Chondrocyte (in vitro differentiated cells): ENCODE data around the gene FAM8A1. TPM values are rescaled to one million over a fixed set of nuclear protein-coding genes. Genes with fewer than 3 reads are reported as not detected.
"Not testable (repeated sequence)": the region's sequence is repeated elsewhere in the genome, so short reads cannot be mapped to it uniquely, and the experiment has no call there.

Experiments
- DNase-seq: peaks from one replicate; pipeline ENCODE4 v3.0.0; 2021; ENCODE audit warnings: mixed read lengths, low spot score
- H3K27ac Mint-ChIP-seq: one replicate; pipeline ENCODE4 v1.8.0; 2021; ENCODE audit warnings: mild to moderate bottlenecking, moderate library complexity, mixed read lengths; ENCODE audit not compliant: unreplicated experiment
- H3K27me3 Mint-ChIP-seq: 2 replicates; pipeline ENCODE4 v1.8.0; 2021; ENCODE audit warnings: low read depth, mixed read lengths
- H3K36me3 Mint-ChIP-seq: 2 replicates; pipeline ENCODE4 v1.8.0; 2021; ENCODE audit warnings: low read depth, mixed read lengths
- H3K4me1 Mint-ChIP-seq: 2 replicates; pipeline ENCODE4 v1.8.0; 2021; ENCODE audit warnings: low read depth, mild to moderate bottlenecking, mixed read lengths
- H3K4me3 Mint-ChIP-seq: one replicate; pipeline ENCODE4 v1.8.0; 2021; ENCODE audit warnings: mild to moderate bottlenecking, moderate library complexity, mixed read lengths; ENCODE audit not compliant: unreplicated experiment
- H3K9me3 Mint-ChIP-seq: 2 replicates; pipeline ENCODE4 v1.8.0; 2021; ENCODE audit warnings: low read depth, mixed read lengths
- CTCF ChIP-seq: fragments of 200-600 bp; sonication (generic); IDR thresholded peaks from 2 replicates; pipeline ENCODE4 v1.5.0; 2021; ENCODE audit warnings: antibody characterized with exemption, mild to moderate bottlenecking, moderate library complexity
- total RNA-seq: library from RNA; stranded (reverse); gene quantifications from 3 replicates; pipeline ENCODE4 v1.2.1, GENCODE V29; 2021

FAM8A1 gene
- total RNA-seq, 1 donor from 2014 or later = 26.4 TPM

- Mint-ChIP-seq H3K27ac (no peak overlapping the region), H3K4me1 (peaks cover 9% of the 10 kb centered on the region), H3K27me3 (no peaks in the 10 kb centered on the region), H3K36me3 (peaks cover 6% of the 10 kb centered on the region), H3K4me3 (no peak overlapping the region), H3K9me3 (peaks cover 10% of the 10 kb centered on the region)
- DNase-seq = no peak
- TF ChIP-seq CTCF = no peak
Measured at GRCh38 chr6:17565399-17565798, 34.7 kb upstream of the FAM8A1 start.

GRCh38 chr6:17574866-17575560, 25.1 kb upstream of the FAM8A1 start:
- H3K27ac Mint-ChIP-seq = no peak overlapping the region

GRCh38 chr6:17577059-17577458, 23.0 kb upstream of the FAM8A1 start:
- no peak overlapping the region for H3K27ac Mint-ChIP-seq
- no peaks in the 10 kb centered on the region for H3K36me3 Mint-ChIP-seq
- peaks cover 6% of the 10 kb centered on the region for H3K4me1 Mint-ChIP-seq
- H3K9me3 Mint-ChIP-seq = peaks cover 21% of the 10 kb centered on the region
- DNase-seq = no peak
- TF ChIP-seq CTCF = no peak
- H3K4me3 Mint-ChIP-seq = no peak overlapping the region
- H3K27me3 Mint-ChIP-seq = no peaks in the 10 kb centered on the region

More at GRCh38 chr6:17574866-17575560, 25.1 kb upstream of the FAM8A1 start:
- Mint-ChIP-seq H3K9me3 (peaks cover 17% of the 10 kb centered on the region), H3K27me3 (no peaks in the 10 kb centered on the region), H3K36me3 (no peaks in the 10 kb centered on the region), H3K4me3 (no peak overlapping the region), H3K4me1 (peaks cover 6% of the 10 kb centered on the region)
- DNase-seq = no peak
- TF ChIP-seq CTCF = no peak

- no peak for DNase-seq
- peak overlapping the region; percentile 51 for H3K27ac Mint-ChIP-seq
- TF ChIP-seq CTCF = no peak
- peaks cover 12% of the 10 kb centered on the region for H3K4me1 Mint-ChIP-seq
- H3K4me3 Mint-ChIP-seq = peak overlapping the region; percentile 70
- no peaks in the 10 kb centered on the region for H3K36me3 Mint-ChIP-seq
- H3K27me3 Mint-ChIP-seq = no peaks in the 10 kb centered on the region
- H3K9me3 Mint-ChIP-seq = peaks cover 15% of the 10 kb centered on the region
Measured at GRCh38 chr6:17580518-17581048, 19.5 kb upstream of the FAM8A1 start.

- peaks cover 15% of the 10 kb centered on the region for H3K9me3 Mint-ChIP-seq
- not testable (repeated sequence) for H3K27me3 Mint-ChIP-seq, H3K27ac Mint-ChIP-seq, DNase-seq, H3K36me3 Mint-ChIP-seq
- H3K4me1 Mint-ChIP-seq = peaks cover 12% of the 10 kb centered on the region
- peak overlapping the region; percentile 39 for H3K4me3 Mint-ChIP-seq
Measured at GRCh38 chr6:17581282-17581681, 18.8 kb upstream of the FAM8A1 start.

GRCh38 chr6:17583811-17584210, 16.3 kb upstream of the FAM8A1 start:
- no peak for DNase-seq
- peak overlapping the region; percentile 25 for H3K27ac Mint-ChIP-seq
- H3K4me1 Mint-ChIP-seq = peaks cover 12% of the 10 kb centered on the region
- no peak for TF ChIP-seq CTCF
- peaks cover 4% of the 10 kb centered on the region for H3K9me3 Mint-ChIP-seq
- no peaks in the 10 kb centered on the region for H3K27me3 Mint-ChIP-seq
- no peak overlapping the region for H3K4me3 Mint-ChIP-seq
- H3K36me3 Mint-ChIP-seq = no peaks in the 10 kb centered on the region
